ENCODE results near the gene PAX3. TPM values are rescaled to one million over a fixed set of nuclear protein-coding genes. Genes with fewer than 3 reads are reported as not detected.

Gene PAX3
- polyA plus RNA-seq, 3 donors: not detected

Other genes with a start within 250 kb of the PAX3 start
- gene SGPP2, start 125.5 kb upstream of the PAX3 start, polyA plus RNA-seq: not detected

Measured in CD14-positive monocyte (primary cell).